ENCODE data around the gene KRTAP20-2.

KRTAP20-2 gene

GRCh38 chr21:30680586-30680985 lies 45.6 kb downstream of the KRTAP20-2 start:
- Histone ChIP-seq H3K4me3 (ENCODE audit: low read depth, low read length) (no peak overlapping the region), H3K9me3 (no peaks in the 10 kb centered on the region), H3K36me3 (no peaks in the 10 kb centered on the region), H3K4me1 (no peaks in the 10 kb centered on the region), H3K27me3 (no peaks in the 10 kb centered on the region)
- DNase-seq, result no peak
- TF ChIP-seq CTCF (IDR thresholded peaks at IDR 0.05; ENCODE audit: low read depth, low read length), result no peak

GRCh38 chr21:30684506-30684905 lies 49.5 kb downstream of the KRTAP20-2 start:
- Histone ChIP-seq H3K9me3 (no peaks in the 10 kb centered on the region), H3K4me1 (no peaks in the 10 kb centered on the region), H3K4me3 (ENCODE audit: low read depth, low read length) (no peak overlapping the region), H3K36me3 (no peaks in the 10 kb centered on the region), H3K27me3 (no peaks in the 10 kb centered on the region)
- TF ChIP-seq CTCF (IDR thresholded peaks at IDR 0.05; ENCODE audit: low read depth, low read length), result no peak
- no peak for DNase-seq

Measured in BE2C (cell line).